Neuronal stem cell (in vitro differentiated cells): Measurements from ENCODE around the gene CYP2W1.

ENCODE experiments used
- DNase-seq: peaks from one replicate; pipeline ENCODE4 v3.0.0-alpha.2; 2013; ENCODE audit warnings: low spot score
- H2AFZ ChIP-seq: one replicate; pipeline ENCODE4 v1.6.1; 2013; ENCODE audit warnings: mild to moderate bottlenecking, low read length, inconsistent platforms
- H2AK5ac ChIP-seq: 2 replicates; pipeline ENCODE4 v1.6.1; 2013; ENCODE audit warnings: low read depth, mild to moderate bottlenecking, inconsistent platforms, low read length, moderate library complexity, mixed read lengths
- H2BK120ac ChIP-seq: 2 replicates; pipeline ENCODE4 v1.6.1; 2013; ENCODE audit warnings: low read depth, mild to moderate bottlenecking, inconsistent platforms, low read length, moderate library complexity, mixed read lengths
- H2BK12ac ChIP-seq: one replicate; pipeline ENCODE4 v1.6.1; 2013; ENCODE audit warnings: low read length, inconsistent platforms
- H2BK15ac ChIP-seq: 2 replicates; pipeline ENCODE4 v1.6.1; 2013; ENCODE audit warnings: mild to moderate bottlenecking, low read length, inconsistent platforms, mixed read lengths
- H2BK5ac ChIP-seq: one replicate; pipeline ENCODE4 v1.6.1; 2013; ENCODE audit warnings: inconsistent platforms, mild to moderate bottlenecking, low read length, moderate library complexity
- H3K14ac ChIP-seq: one replicate; pipeline ENCODE4 v1.6.1; 2013; ENCODE audit warnings: low read length, inconsistent platforms
- H3K18ac ChIP-seq: 2 replicates; pipeline ENCODE4 v1.6.1; 2013; ENCODE audit warnings: low read length, inconsistent platforms
- H3K23ac ChIP-seq: 2 replicates; pipeline ENCODE4 v1.6.1; 2013; ENCODE audit warnings: low read depth, mild to moderate bottlenecking, mixed read lengths, low read length, inconsistent platforms; ENCODE audit not compliant: poor library complexity
- H3K27ac ChIP-seq: replicated peaks from 3 replicates; pipeline ENCODE4 v1.5.1; 2013; ENCODE audit warnings: low read length, inconsistent platforms
- H3K27me3 ChIP-seq, 3 experiments: 2 replicates each; pipeline ENCODE4 v1.6.1; 2013; ENCODE audit warnings: low read length in 3 of 3, mild to moderate bottlenecking in 2 of 3, inconsistent platforms in 1 of 3, low read depth in 1 of 3, mixed read lengths in 1 of 3, moderate library complexity in 1 of 3; ENCODE audit not compliant: control insufficient read depth in 3 of 3, insufficient read depth in 3 of 3
- H3K36me3 ChIP-seq, 2 donors: replicated peaks in 1 of 2; 2 replicates each; pipeline ENCODE4 v1.6.1; 2013; ENCODE audit warnings: low read length in 2 of 2; ENCODE audit not compliant: control insufficient read depth in 2 of 2, insufficient read depth in 2 of 2
- H3K4ac ChIP-seq: 2 replicates; pipeline ENCODE4 v1.6.1; 2013; ENCODE audit warnings: inconsistent platforms, mild to moderate bottlenecking, low read length, moderate library complexity
- H3K4me1 ChIP-seq, 2 donors: 1 replicate in 1 of 2; 2 replicates in 1 of 2; pipeline ENCODE4 v1.6.1; 2013; ENCODE audit warnings: low read length in 2 of 2, low read depth in 1 of 2; ENCODE audit not compliant: control insufficient read depth in 2 of 2, insufficient read depth in 1 of 2
- H3K4me2 ChIP-seq: one replicate; pipeline ENCODE4 v1.6.1; 2013; ENCODE audit warnings: mild to moderate bottlenecking, low read length, inconsistent platforms; ENCODE audit not compliant: insufficient read depth, poor library complexity, severe bottlenecking
- H3K4me3 ChIP-seq, 2 donors: 2 replicates each; pipeline ENCODE4 v1.5.1; 2013; ENCODE audit warnings: low read length in 2 of 2, mild to moderate bottlenecking in 2 of 2, inconsistent platforms in 1 of 2, moderate library complexity in 1 of 2
- H3K79me1 ChIP-seq: one replicate; pipeline ENCODE4 v1.6.1; 2013; ENCODE audit warnings: low read depth, mild to moderate bottlenecking, inconsistent platforms, low read length, moderate library complexity
- H3K9ac ChIP-seq: one replicate; pipeline ENCODE4 v1.6.1; 2013; ENCODE audit warnings: mild to moderate bottlenecking, low read depth, low read length, inconsistent platforms; ENCODE audit not compliant: poor library complexity
- H3K9me3 ChIP-seq, 2 donors: replicated peaks in 1 of 2; 2 replicates each; pipeline versions ENCODE3 to v1.6.1; 2013; ENCODE audit warnings: low read length in 2 of 2, mild to moderate bottlenecking in 2 of 2, inconsistent platforms in 1 of 2, low read depth in 1 of 2, mixed read lengths in 1 of 2, moderate library complexity in 1 of 2; ENCODE audit not compliant: control insufficient read depth in 2 of 2, insufficient read depth in 1 of 2
- H4K8ac ChIP-seq: one replicate; pipeline ENCODE4 v1.6.1; 2013; ENCODE audit warnings: low read depth, mild to moderate bottlenecking, inconsistent platforms, low read length, moderate library complexity
- H4K91ac ChIP-seq: one replicate; pipeline ENCODE4 v1.6.1; 2013; ENCODE audit warnings: low read length, low read depth, mild to moderate bottlenecking, inconsistent platforms; ENCODE audit not compliant: poor library complexity
- WGBS, 2 donors: extraction: QIAGEN DNeasy Blood & Tissue Kit; methylation state at CpG; one replicate each; pipeline ENCODE4 v1.1.7; 2013; ENCODE audit warnings: missing lambda C conversion rate in 2 of 2, mixed read lengths in 1 of 2; ENCODE audit not compliant: insufficient read length in 2 of 2, insufficient replicate concordance in 1 of 2; ENCODE audit errors: extremely low coverage in 2 of 2; 5-methylcytosine and 5-hydroxymethylcytosine counted together

The CYP2W1 gene

GRCh38 chr7:991729-992656 is 9.0 kb downstream of the CYP2W1 start:
- Histone ChIP-seq H3K4me1 (peaks cover 10 to 11% of the 10 kb centered on the region in 2 donors), H3K9ac (peak overlapping the region; percentile 63), H3K4ac (no peak overlapping the region), H2AK5ac (peak overlapping the region; percentile 98), H4K91ac (peak overlapping the region; percentile 92), H3K4me2 (no peak overlapping the region), H2AFZ (no peak overlapping the region), H3K9me3 (no peaks in the 10 kb centered on the region), H2BK5ac (peak overlapping the region; percentile 53), H3K18ac (peak overlapping the region; percentile 64), H3K4me3 (no peak overlapping the region), H2BK15ac (no peak overlapping the region), H3K27ac (no peak overlapping the region), H3K79me1 (peaks cover 4% of the 10 kb centered on the region), H3K36me3 (peaks cover 6 to 18% of the 10 kb centered on the region in 2 donors), H3K27me3 (no peaks in the 10 kb centered on the region), H3K23ac (peak overlapping the region; percentile 93), H4K8ac (peak overlapping the region; percentile 65), H2BK12ac (no peak overlapping the region), H3K14ac (no peak overlapping the region), H2BK120ac (peak overlapping the region; percentile 8)
- DNase-seq, result no peak
- WGBS, 2 donors, result no CpG with 5 or more reads among the region's 34 CpGs

DNA sequence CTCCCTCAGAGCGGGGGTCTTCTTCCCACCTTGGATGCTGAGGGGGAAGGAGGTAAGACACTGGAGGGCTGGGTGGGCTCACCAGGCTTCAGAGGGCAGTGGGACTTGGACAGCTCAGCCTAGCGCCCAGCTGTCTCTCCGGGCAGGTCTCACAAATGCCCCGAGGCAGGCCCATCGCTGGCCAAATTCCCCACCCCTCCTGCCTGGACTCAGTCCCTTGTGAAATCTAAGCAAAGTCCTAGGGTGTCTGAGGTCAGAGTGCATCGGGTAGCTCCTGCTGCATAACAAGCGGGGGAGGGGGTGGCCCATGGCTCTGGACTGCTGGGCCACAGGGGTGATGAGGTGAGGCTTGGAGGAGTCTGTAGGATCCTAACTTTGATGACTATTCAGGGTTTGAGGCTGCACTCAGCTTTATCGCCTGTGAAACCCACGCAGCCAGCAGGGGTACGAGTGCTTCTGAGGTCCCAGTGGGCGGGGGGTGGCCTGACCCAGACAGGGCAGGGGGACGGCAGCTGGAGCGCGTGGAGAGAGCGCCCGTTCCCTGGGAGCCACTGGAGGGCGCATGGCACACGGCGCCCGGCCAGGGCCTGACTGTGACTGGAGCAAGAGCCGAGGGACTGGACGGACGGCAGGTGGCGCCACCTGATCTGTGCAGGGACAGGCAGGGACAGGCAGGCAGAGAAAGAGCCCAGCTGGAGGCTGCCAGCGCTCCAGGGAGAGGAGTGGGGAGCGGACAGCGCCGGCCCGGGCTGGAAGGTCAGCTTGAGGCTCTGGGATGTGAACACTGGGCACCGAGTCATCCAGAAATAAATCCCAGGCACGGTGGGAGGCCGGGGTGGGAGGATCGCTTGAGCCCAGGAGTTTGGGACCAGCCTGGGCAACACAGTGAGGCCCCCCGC is 10.0 kb downstream of the CYP2W1 start:
- H2BK12ac ChIP-seq, result no peak overlapping the region
- WGBS, 2 donors, result no CpG with 5 or more reads among the region's 34 CpGs

DNA sequence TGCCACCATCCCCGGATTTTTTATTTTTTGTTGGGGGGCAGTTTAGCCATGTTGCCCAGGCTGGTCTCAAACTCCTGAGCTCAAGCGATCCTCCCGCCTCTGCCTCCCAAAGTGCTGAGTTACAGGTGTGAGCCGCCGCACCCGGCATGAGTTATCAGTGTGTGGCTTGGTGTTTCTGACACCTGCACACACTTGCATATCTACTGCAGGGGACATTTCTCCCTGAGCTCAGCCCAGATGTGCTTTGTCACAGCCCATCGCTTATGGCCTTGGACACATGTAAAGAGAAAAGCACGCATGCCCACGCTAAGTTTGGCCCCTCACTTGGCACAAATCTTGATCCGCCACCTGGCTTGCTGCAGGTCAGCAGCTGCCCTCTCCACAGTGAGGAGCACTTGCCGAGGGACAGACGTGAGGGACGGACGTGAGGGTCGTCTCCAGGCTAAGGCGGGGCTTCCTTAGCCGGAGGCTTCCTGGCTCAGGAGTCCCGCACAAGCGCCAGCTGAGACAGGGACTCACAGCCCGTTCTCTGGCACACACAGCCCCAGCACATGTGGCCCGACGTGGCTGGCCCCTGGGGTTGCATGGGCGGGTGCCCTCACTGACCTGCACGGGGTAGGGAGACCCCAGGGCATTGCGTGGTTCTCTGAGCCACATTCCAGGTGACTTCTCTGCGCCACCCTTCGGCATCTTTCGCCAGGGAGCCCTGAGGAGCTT is 11.8 kb downstream of the CYP2W1 start:
- no peak overlapping the region for H3K14ac ChIP-seq
- H3K27ac ChIP-seq, result no peak overlapping the region
- H3K9me3 ChIP-seq, result no peaks in the 10 kb centered on the region
- H3K9ac ChIP-seq, result no peak overlapping the region
- H3K23ac ChIP-seq, result peak overlapping the region; percentile 34
- no peak overlapping the region for H3K18ac ChIP-seq
- peaks cover 10 to 43% of the 10 kb centered on the region in 2 donors for H3K36me3 ChIP-seq
- H3K4me1 ChIP-seq, result peaks cover 8 to 11% of the 10 kb centered on the region in 2 donors
- no peak overlapping the region for H3K4me3 ChIP-seq
- peak overlapping the region; percentile 52 for H4K8ac ChIP-seq
- no peak overlapping the region for H2AFZ ChIP-seq
- H2BK15ac ChIP-seq, result no peak overlapping the region
- no peak overlapping the region for H2AK5ac ChIP-seq
- H3K27me3 ChIP-seq, result no peaks in the 10 kb centered on the region
- H2BK12ac ChIP-seq, result no peak overlapping the region
- no peak overlapping the region for H4K91ac ChIP-seq
- no peak overlapping the region for H2BK120ac ChIP-seq
- peaks cover 2% of the 10 kb centered on the region for H3K79me1 ChIP-seq
- H3K4ac ChIP-seq, result no peak overlapping the region
- no peak for DNase-seq
- H3K4me2 ChIP-seq, result no peak overlapping the region
- H2BK5ac ChIP-seq, result no peak overlapping the region
- no CpG with 5 or more reads among the region's 28 CpGs for WGBS, 2 donors

More for the DNA sequence above, 10.0 kb downstream of the CYP2W1 start:
- no peak overlapping the region for H2BK15ac ChIP-seq
- H3K9ac ChIP-seq, result peak overlapping the region; percentile 77
- H3K18ac ChIP-seq, result peak overlapping the region; percentile 3
- peak overlapping the region; percentile 84 for H3K14ac ChIP-seq
- H3K23ac ChIP-seq, result peak overlapping the region; percentile 93
- H3K4ac ChIP-seq, result peak overlapping the region; percentile 76
- peaks cover 4% of the 10 kb centered on the region for H3K79me1 ChIP-seq
- peaks cover 9 to 11% of the 10 kb centered on the region in 2 donors for H3K4me1 ChIP-seq
- no peak overlapping the region for H3K4me2 ChIP-seq
- H4K8ac ChIP-seq, result no peak overlapping the region
- H2BK5ac ChIP-seq, result peak overlapping the region; percentile 53
- no peak overlapping the region for H3K27ac ChIP-seq
- H2AK5ac ChIP-seq, result peak overlapping the region; percentile 98
- H2AFZ ChIP-seq, result no peak overlapping the region
- H3K27me3 ChIP-seq, result no peaks in the 10 kb centered on the region
- H4K91ac ChIP-seq, result no peak overlapping the region
- H3K4me3 ChIP-seq, result no peak overlapping the region
- H3K9me3 ChIP-seq, result no peaks in the 10 kb centered on the region
- peaks cover 8 to 27% of the 10 kb centered on the region in 2 donors for H3K36me3 ChIP-seq
- H2BK120ac ChIP-seq, result peak overlapping the region; percentile 8
- peak; percentile 96 for DNase-seq
